SK-N-SH treated with all-trans-retinoic acid at 6 μM for 48 hours (cell line): ENCODE measurements around the gene ASPHD1.

ENCODE experiments used
- ATAC-seq: fragments of 200-7000 bp; cut with Tn5 transposase; 3 replicates; pipeline ENCODE4 v1.9.1; 2020; ENCODE audit warnings: mild to moderate bottlenecking, moderate library complexity
- ARNTL ChIP-seq: fragments of 450-650 bp; formaldehyde crosslinking; IDR thresholded peaks from 2 replicates; pipeline ENCODE4 v1.5.0; 2020; ENCODE audit warnings: low read depth, mild to moderate bottlenecking, moderate library complexity, borderline replicate concordance
- BACH2 ChIP-seq: fragments of 250-450 bp; sonication (Bioruptor Pico); IDR thresholded peaks from 2 replicates; pipeline ENCODE4 v1.9.0; 2021; ENCODE audit warnings: mild to moderate bottlenecking, borderline replicate concordance
- CSRNP3 ChIP-seq: fragments of 250-450 bp; sonication (Bioruptor Pico); IDR thresholded peaks from 2 replicates; pipeline ENCODE4 v1.5.1; 2021; ENCODE audit warnings: mild to moderate bottlenecking, moderate library complexity
- ESRRG ChIP-seq: fragments of 250-450 bp; sonication (Bioruptor Pico); IDR thresholded peaks from 2 replicates; pipeline ENCODE4 v1.6.1; 2021; ENCODE audit warnings: mild to moderate bottlenecking
- GLIS3 ChIP-seq: fragments of 250-450 bp; sonication (Bioruptor Pico); IDR thresholded peaks from 2 replicates; pipeline ENCODE4 v1.5.0; 2020; ENCODE audit warnings: mild to moderate bottlenecking, moderate library complexity
- ISL1 ChIP-seq: fragments of 250-450 bp; sonication (Bioruptor Pico); IDR thresholded peaks from 2 replicates; pipeline ENCODE4 v2.1.2; 2022; ENCODE audit warnings: mild to moderate bottlenecking, moderate library complexity
- POU6F1 ChIP-seq: fragments of 250-450 bp; sonication (Bioruptor Pico); IDR thresholded peaks from 2 replicates; pipeline ENCODE4 v1.8.0; 2021; ENCODE audit warnings: low read depth, mild to moderate bottlenecking, moderate library complexity, borderline replicate concordance
- RARB ChIP-seq: fragments of 250-450 bp; sonication (Bioruptor Pico); IDR thresholded peaks from 2 replicates; pipeline ENCODE4 v1.8.0; 2021; ENCODE audit warnings: mild to moderate bottlenecking, moderate library complexity
- SNAI2 ChIP-seq: fragments of 250-450 bp; sonication (Bioruptor Pico); IDR thresholded peaks from 2 replicates; pipeline ENCODE4 v1.5.0; 2020; ENCODE audit warnings: mild to moderate bottlenecking, moderate library complexity
- TSHZ2 ChIP-seq: fragments of 250-450 bp; sonication (Bioruptor Pico); IDR thresholded peaks from 2 replicates; pipeline ENCODE4 v1.5.0; 2020; ENCODE audit warnings: mild to moderate bottlenecking, moderate library complexity
- ZC3H10 ChIP-seq: fragments of 250-450 bp; sonication (Bioruptor Pico); IDR thresholded peaks from 2 replicates; pipeline ENCODE4 v1.5.1; 2021; ENCODE audit warnings: mild to moderate bottlenecking, moderate library complexity
- ZFP3 ChIP-seq: fragments of 250-450 bp; sonication (Bioruptor Pico); IDR thresholded peaks from 2 replicates; pipeline ENCODE4 v1.5.0; 2020; ENCODE audit warnings: mild to moderate bottlenecking, moderate library complexity

The ASPHD1 gene

DNA sequence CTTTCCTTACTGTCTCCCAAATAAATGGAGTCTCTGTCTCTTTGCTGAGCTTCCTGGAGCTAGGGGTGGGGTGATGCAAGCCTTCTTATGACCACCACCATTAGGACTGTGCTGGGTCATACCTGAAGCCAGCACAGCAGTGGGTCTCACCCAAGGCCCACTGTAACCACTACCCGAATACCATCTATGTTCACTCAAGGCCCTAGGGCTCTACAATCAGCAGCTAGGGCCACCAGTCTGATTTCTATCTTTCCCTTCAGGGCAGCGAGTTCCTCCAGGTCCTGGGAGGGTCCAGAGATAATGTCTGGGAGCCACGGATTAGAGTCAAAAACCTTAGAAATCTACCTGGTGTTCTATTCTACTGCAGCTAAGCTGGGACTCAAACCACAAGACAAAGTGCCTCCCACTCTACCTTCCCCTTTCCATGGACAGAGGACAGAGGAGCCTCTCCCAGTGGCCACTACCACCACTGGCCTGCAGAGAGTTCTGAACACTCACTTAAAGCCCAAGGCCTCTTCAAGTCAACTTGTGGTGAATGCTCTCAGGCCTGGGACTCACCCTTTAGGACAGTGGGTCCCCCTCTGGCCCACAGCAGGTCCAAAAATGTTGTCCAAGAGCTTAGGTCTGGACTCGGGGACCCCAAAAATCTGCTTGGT is 50.6 kb downstream of the ASPHD1 start (continued):
- TF ChIP-seq CSRNP3 (CRISPR knock-in tag): no peak

DNA sequence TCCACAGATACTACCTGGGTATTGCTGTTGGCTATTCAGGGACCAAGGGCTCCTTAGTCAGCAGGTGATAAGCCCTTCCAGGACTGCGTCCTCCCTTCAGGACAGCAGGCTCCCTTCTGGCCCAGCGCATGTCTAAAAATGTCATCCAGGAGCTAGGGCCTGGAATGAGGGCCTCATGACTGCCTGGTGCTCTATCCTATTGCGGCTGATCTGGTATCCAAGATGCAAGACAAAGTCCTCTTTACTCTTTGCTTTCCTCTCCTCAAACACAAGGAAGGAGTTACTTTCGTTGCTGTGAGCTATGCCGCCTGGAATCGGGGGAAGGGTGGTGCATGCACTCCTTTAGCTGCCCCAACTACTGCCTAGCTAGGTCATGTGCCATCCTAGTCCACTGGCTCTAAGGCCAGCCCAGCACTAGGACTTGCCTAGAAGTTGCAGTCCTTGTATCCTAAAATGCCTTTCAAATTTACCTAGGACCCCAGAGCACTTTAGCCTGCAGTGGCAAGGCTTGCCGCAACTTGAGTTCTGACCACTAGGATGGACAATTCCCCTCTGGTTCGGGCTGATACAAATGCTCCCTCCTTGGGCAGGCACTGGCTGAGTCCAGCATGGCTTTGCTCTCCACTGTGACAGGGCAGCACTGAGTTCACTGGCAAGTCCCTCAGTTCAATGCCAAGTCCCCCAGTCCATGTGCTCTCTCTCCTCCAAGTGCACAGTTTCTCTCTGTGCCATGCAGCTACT is 51.5 kb downstream of the ASPHD1 start:
- TF ChIP-seq RARB (CRISPR knock-in tag) (no peak), TSHZ2 (CRISPR knock-in tag) (no peak), BACH2 (CRISPR knock-in tag) (no peak), POU6F1 (CRISPR knock-in tag) (no peak), CSRNP3 (CRISPR knock-in tag) (no peak), ZFP3 (CRISPR knock-in tag) (no peak), SNAI2 (CRISPR knock-in tag) (no peak), ARNTL (CRISPR knock-in tag) (no peak), GLIS3 (CRISPR knock-in tag) (no peak), ZC3H10 (no peak), ESRRG (CRISPR knock-in tag) (no peak), ISL1 (CRISPR knock-in tag) (no peak)
- ATAC-seq: no peak
